ENCODE measurements around the gene CDIP1.

Gene CDIP1

GRCh38 chr16:4510747-4511426 is 27.7 kb downstream of the CDIP1 start:
- no peak overlapping the region for H3K4me3 ChIP-seq (ENCODE audit: low read length)

GRCh38 chr16:4510131-4510530 is 28.4 kb downstream of the CDIP1 start:
- no peak for DNase-seq (ENCODE audit: low read depth)
- no peak for TF ChIP-seq CTCF (conservative IDR thresholded peaks at IDR 0.05; ENCODE audit: low read depth, low read length)
- no peak overlapping the region for H3K4me3 ChIP-seq (ENCODE audit: low read length)

More at GRCh38 chr16:4510747-4511426, 27.7 kb downstream of the CDIP1 start:
- no peak for DNase-seq (ENCODE audit: low read depth)
- no peak for TF ChIP-seq CTCF (conservative IDR thresholded peaks at IDR 0.05; ENCODE audit: low read depth, low read length)

- no peak for DNase-seq (ENCODE audit: low read depth)
- no peak overlapping the region for H3K4me3 ChIP-seq (ENCODE audit: low read length)
- TF ChIP-seq CTCF (conservative IDR thresholded peaks at IDR 0.05; ENCODE audit: low read depth, low read length) = no peak
These were observed 29.2 kb downstream of the CDIP1 start for GRCh38 chr16:4509420-4509819.

DNA sequence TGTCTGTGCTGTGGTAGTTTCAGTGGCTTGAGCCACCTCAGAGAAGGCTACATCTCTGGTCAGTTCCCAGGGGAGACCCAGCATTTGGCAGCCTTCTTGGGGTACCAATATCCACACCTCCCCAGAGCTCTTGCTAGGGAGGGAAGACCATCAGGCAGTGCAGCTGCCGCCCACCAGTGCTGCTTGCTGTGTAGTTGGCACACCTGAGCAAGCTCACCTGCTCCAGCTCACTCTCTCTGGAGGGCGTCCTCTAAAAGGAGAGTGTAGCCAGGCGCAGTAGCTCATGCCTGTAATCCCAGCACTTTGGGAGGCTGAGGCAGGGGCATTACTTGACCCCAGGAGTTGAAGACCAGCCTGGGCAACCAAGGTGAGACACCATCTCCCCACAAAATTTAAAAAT is 29.8 kb downstream of the CDIP1 start:
- TF ChIP-seq CTCF (conservative IDR thresholded peaks at IDR 0.05; ENCODE audit: low read depth, low read length) = no peak
- H3K4me3 ChIP-seq (ENCODE audit: low read length) = no peak overlapping the region
- no peak for DNase-seq (ENCODE audit: low read depth)

- no peak for DNase-seq (ENCODE audit: low read depth)
- TF ChIP-seq CTCF (conservative IDR thresholded peaks at IDR 0.05; ENCODE audit: low read depth, low read length) = no peak
These were observed 30.8 kb downstream of the CDIP1 start for GRCh38 chr16:4507588-4508345.

DNA sequence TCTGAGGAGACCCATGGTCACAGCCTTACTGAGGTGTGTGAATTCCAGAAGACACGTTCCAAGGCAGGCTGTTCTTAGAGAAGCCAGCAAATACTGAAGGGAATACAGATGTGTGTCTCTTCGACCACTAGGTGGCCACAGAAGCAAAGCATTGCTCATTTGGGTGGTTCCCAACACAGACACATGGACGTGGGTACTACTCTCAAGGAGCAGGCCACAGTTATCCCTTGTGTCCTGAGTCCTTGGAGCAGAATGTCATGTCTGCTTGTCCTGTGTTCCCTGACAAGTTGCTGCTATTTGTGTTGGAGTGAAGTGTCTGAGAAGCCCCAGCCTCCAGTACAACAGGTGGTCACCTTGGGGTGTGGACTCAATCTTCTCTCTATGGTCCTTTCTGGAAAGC is 32.1 kb downstream of the CDIP1 start:
- H3K4me3 ChIP-seq (ENCODE audit: low read length) = no peak overlapping the region
- no peak for DNase-seq (ENCODE audit: low read depth)
- TF ChIP-seq CTCF (conservative IDR thresholded peaks at IDR 0.05; ENCODE audit: low read depth, low read length) = peak; percentile 88

More at GRCh38 chr16:4507588-4508345, 30.8 kb downstream of the CDIP1 start:
- H3K4me3 ChIP-seq (ENCODE audit: low read length) = no peak overlapping the region

Measured in retinal pigment epithelial cell (primary cell).